IMR-90 (cell line): ENCODE results near the gene USP7.

Experiments
- BHLHE40 ChIP-seq: fragments of 150-350 bp; IDR thresholded peaks from 2 replicates; pipeline ENCODE4 v1.6.1; 2016; ENCODE audit warnings: mild to moderate bottlenecking, low read depth, low read length
- CEBPB ChIP-seq: IDR thresholded peaks from 2 replicates; pipeline ENCODE4 v1.6.1; 2012; ENCODE audit warnings: low read depth, low read length, improper control_type of control experiment
- CTCF ChIP-seq: conservative IDR thresholded peaks from 2 replicates; pipeline ENCODE4 v1.5.1; 2012; ENCODE audit warnings: mild to moderate bottlenecking, low read depth, low read length, improper control_type of control experiment
- ELK1 ChIP-seq: fragments of 150-350 bp; IDR thresholded peaks from 2 replicates; pipeline ENCODE4 v1.6.1; 2016; ENCODE audit warnings: low read depth, mild to moderate bottlenecking, low read length, moderate library complexity, borderline replicate concordance
- FOS ChIP-seq: fragments of 150-350 bp; IDR thresholded peaks from 2 replicates; pipeline ENCODE4 v1.6.1; 2016; ENCODE audit warnings: low read depth, low read length
- MAFK ChIP-seq: IDR thresholded peaks from 2 replicates; pipeline ENCODE4 v1.6.1; 2012; ENCODE audit warnings: low read depth, low read length, improper control_type of control experiment
- MXI1 ChIP-seq: IDR thresholded peaks from 2 replicates; pipeline ENCODE4 v1.6.1; 2012; ENCODE audit warnings: low read depth, mild to moderate bottlenecking, low read length, moderate library complexity, borderline replicate concordance
- POLR2A ChIP-seq: IDR thresholded peaks from 2 replicates; pipeline ENCODE4 v1.6.1; 2012; ENCODE audit warnings: mild to moderate bottlenecking, low read depth, low read length
- RAD21 ChIP-seq: IDR thresholded peaks from 2 replicates; pipeline ENCODE4 v1.6.1; 2012; ENCODE audit warnings: low read length, improper control_type of control experiment
- RCOR1 ChIP-seq: IDR thresholded peaks from 2 replicates; pipeline ENCODE4 v1.6.1; 2012; ENCODE audit warnings: mild to moderate bottlenecking, low read length, improper control_type of control experiment; ENCODE audit not compliant: insufficient replicate concordance
- SMC3 ChIP-seq: fragments of 150-350 bp; IDR thresholded peaks from 2 replicates; pipeline ENCODE4 v1.6.1; 2016; ENCODE audit warnings: low read depth, mild to moderate bottlenecking, antibody characterized with exemption, low read length, moderate library complexity
- TF ChIP-seq, protein P1 (sequence below): fragments of 150-350 bp; IDR thresholded peaks from 2 replicates; pipeline ENCODE4 v1.6.1; 2017; ENCODE audit warnings: mild to moderate bottlenecking, antibody characterized with exemption, low read length, low read depth

DNA sequence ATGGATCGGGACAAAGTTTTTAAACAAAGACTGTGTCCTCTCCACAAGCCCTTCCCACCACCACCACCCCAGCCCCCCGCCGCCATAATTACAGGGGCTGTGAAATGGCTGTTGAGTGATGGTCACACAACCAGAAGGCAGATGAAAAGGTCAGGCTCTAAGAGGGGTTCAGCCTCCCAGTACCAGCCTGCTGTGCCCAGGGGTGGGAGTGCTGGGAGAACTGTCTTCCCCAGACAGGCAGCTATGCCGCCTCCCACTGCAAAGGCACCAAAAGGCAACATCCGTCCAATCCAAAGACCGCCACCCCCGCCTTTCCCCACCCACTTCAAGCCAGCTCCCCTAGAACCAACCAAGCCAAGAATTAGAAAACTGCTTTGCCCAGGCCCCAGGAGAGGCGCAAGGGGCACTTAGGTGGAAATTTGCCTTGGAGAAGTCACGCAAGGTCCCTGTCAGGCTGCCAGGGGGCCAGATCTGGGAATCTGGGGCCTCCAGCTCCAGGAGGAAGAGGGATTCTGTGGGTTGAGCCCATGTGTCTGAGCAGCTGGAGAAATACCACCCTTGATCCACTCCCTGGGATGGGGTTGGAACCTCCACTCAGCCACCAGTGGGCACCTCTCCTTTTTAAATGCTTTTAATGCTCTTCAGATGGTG, 109.3 kb downstream of the USP7 start:
- TF ChIP-seq CTCF (no peak), CEBPB (no peak), FOS (no peak), RCOR1 (no peak), BHLHE40 (no peak), MAFK (no peak), MXI1 (no peak), SMC3 (no peak), RAD21 (no peak), ELK1 (no peak), POLR2A (no peak)
- TF ChIP-seq, protein P1, sequence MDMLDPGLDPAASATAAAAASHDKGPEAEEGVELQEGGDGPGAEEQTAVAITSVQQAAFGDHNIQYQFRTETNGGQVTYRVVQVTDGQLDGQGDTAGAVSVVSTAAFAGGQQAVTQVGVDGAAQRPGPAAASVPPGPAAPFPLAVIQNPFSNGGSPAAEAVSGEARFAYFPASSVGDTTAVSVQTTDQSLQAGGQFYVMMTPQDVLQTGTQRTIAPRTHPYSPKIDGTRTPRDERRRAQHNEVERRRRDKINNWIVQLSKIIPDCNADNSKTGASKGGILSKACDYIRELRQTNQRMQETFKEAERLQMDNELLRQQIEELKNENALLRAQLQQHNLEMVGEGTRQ: no peak
